HepG2 (cell line): ENCODE measurements around the gene CFAP97. TPM values are rescaled to one million over a fixed set of nuclear protein-coding genes. Genes with fewer than 3 reads are reported as not detected.

Experiments
- CBX5 ChIP-seq: sonication (generic); formaldehyde crosslinking; IDR thresholded peaks from 2 replicates; pipeline ENCODE4 v1.4.0; 2020; ENCODE audit warnings: missing genetic modification reagents, borderline replicate concordance
- CHD4 ChIP-seq: fragments of 200-600 bp; sonication (generic); IDR thresholded peaks from 2 replicates; pipeline ENCODE4 v1.7.0; 2017; ENCODE audit warnings: mild to moderate bottlenecking, low read length, borderline replicate concordance
- EHMT2 ChIP-seq: fragments of 200-600 bp; sonication (generic); IDR thresholded peaks from 2 replicates; pipeline ENCODE4 v1.7.0; 2017; ENCODE audit warnings: antibody characterized with exemption, low read depth, low read length, borderline replicate concordance
- KDM6A ChIP-seq: IDR thresholded peaks from 2 replicates; pipeline ENCODE4 v1.6.1; 2016; ENCODE audit warnings: low read depth
- ONECUT2 ChIP-seq: sonication (generic); formaldehyde crosslinking; IDR thresholded peaks from 2 replicates; pipeline ENCODE4 v1.4.0; 2020; ENCODE audit warnings: missing genetic modification reagents
- PHF8 ChIP-seq: sonication (generic); formaldehyde crosslinking; IDR thresholded peaks from 2 replicates; pipeline ENCODE4 v1.5.0; 2020; ENCODE audit warnings: missing genetic modification reagents
- RAD51 ChIP-seq: fragments of 450-650 bp; IDR thresholded peaks from 2 replicates; pipeline ENCODE4 v1.6.1; 2016; ENCODE audit warnings: borderline replicate concordance
- RBAK ChIP-seq: sonication (generic); formaldehyde crosslinking; IDR thresholded peaks from 2 replicates; pipeline ENCODE4 v1.5.1; 2020; ENCODE audit warnings: mild to moderate bottlenecking, missing genetic modification reagents
- REL ChIP-seq: sonication (generic); formaldehyde crosslinking; conservative IDR thresholded peaks from 2 replicates; pipeline ENCODE4 v1.8.0; 2022; ENCODE audit warnings: mild to moderate bottlenecking, missing genetic modification reagents, moderate library complexity
- TAF1 ChIP-seq: sonication (generic); formaldehyde crosslinking; IDR thresholded peaks from 2 replicates; pipeline ENCODE4 v1.4.0; 2020; ENCODE audit warnings: missing genetic modification reagents
- TBL1XR1 ChIP-seq: fragments of 150-350 bp; IDR thresholded peaks from 2 replicates; pipeline ENCODE4 v1.6.1; 2014; ENCODE audit warnings: borderline replicate concordance, low read length; ENCODE audit not compliant: partially characterized antibody
- ZBTB7A ChIP-seq: sonication (generic); formaldehyde crosslinking; IDR thresholded peaks from 2 replicates; pipeline ENCODE4 v1.8.0; 2022; ENCODE audit warnings: mild to moderate bottlenecking, missing genetic modification reagents
- ZNF292 ChIP-seq: sonication (generic); formaldehyde crosslinking; IDR thresholded peaks from 2 replicates; pipeline ENCODE4 v1.8.1; 2022; ENCODE audit warnings: mild to moderate bottlenecking, low read depth, missing genetic modification reagents, borderline replicate concordance
- ZNF557 ChIP-seq: sonication (generic); formaldehyde crosslinking; IDR thresholded peaks from 2 replicates; pipeline ENCODE4 v1.4.0; 2020; ENCODE audit warnings: missing genetic modification reagents
- ZNF766 ChIP-seq: sonication (generic); formaldehyde crosslinking; IDR thresholded peaks from 2 replicates; pipeline ENCODE4 v1.5.0; 2020; ENCODE audit warnings: missing genetic modification reagents, borderline replicate concordance
- ZNF879 ChIP-seq: sonication (generic); formaldehyde crosslinking; IDR thresholded peaks from 2 replicates; pipeline ENCODE4 v1.8.1; 2023; ENCODE audit warnings: missing genetic modification reagents
- polyA plus RNA-seq, 8 experiments: library from polyadenylated mRNA; depleted of rRNA in 3 of 8; stranded (reverse) in 7 of 8; unstranded in 1 of 8; fragments of >200 nt; fragmentation: Illumina TruSeq in 4 of 8; extraction: Trizol in 4 of 8; gene quantifications; 2 replicates each; pipeline versions ENCODE4 v1.2.1 to v1.2.3, GENCODE V29; 2011 to 2016; ENCODE audit warnings: low read depth in 4 of 8, missing spikeins in 1 of 8, mixed read lengths in 1 of 8; ENCODE audit not compliant: insufficient read depth in 1 of 8
- total RNA-seq, 5 experiments: library from RNA; depleted of rRNA; stranded (reverse); fragments of >200 nt; fragmentation: Illumina TruSeq; extraction: Trizol; gene quantifications; 2 replicates each; pipeline ENCODE4 v1.2.3, GENCODE V29; 2016; ENCODE audit warnings: low read depth in 1 of 5
- TF ChIP-seq, protein P1 (sequence below): sonication (generic); formaldehyde crosslinking; IDR thresholded peaks from 2 replicates; pipeline ENCODE4 v1.4.0; 2020; ENCODE audit warnings: missing genetic modification reagents
- TF ChIP-seq, protein P2 (sequence below): sonication (generic); formaldehyde crosslinking; conservative IDR thresholded peaks from 2 replicates; pipeline ENCODE4 v1.4.0; 2020; ENCODE audit warnings: missing genetic modification reagents
- TF ChIP-seq, protein P3 (sequence below): sonication (generic); formaldehyde crosslinking; IDR thresholded peaks from 2 replicates; pipeline ENCODE4 v1.4.0; 2020; ENCODE audit warnings: mild to moderate bottlenecking, missing genetic modification reagents
- TF ChIP-seq, protein P4 (sequence below): IDR thresholded peaks from 2 replicates; pipeline ENCODE4 v1.4.0; 2020; ENCODE audit warnings: mild to moderate bottlenecking, missing genetic modification reagents

Gene CFAP97
- total and polyA plus RNA-seq, 2 of the 13 experiments (the other 11 are each of a cell fraction or from before 2014, with no cell fraction given): 32.1 to 44.4 TPM

DNA sequence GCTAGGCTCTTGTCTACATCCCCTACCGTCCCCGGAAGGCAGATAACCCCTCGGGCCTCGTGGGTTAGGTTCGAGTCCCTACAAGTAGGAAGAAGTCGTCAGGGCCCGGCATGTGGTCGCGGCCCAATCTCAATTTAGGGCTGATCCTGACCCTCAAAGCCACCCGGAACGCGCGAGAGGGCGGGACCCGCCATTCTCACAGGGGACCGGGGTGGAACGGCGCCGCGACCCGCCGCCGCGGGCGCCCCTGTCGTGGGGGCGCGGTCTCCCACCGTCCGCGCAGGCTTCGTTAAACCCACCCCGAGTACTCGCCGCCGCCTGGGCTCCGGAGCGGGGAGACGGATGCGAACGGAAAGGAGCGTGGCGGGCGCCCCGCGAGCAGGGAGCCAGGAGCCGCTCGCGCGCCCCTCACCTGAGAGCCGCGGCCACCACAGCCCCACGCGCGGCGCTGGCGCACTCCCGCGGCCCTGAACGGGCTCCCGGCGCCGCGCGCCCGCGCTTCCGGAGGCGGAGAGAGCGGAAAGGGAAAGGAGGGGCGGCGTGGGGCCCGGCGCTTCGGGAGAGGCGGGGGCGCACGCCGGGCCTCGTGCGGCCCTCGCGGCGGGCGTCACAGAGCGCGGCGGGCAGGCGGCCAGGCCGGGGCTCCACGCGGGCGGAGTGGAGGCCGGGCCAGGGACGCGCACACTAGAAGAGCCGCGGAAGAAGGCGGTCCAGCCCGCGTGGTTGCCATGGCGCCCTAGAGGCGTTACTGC is at the start of gene CFAP97 (continued):
- TF ChIP-seq PHF8: peak; percentile 67
- TF ChIP-seq EHMT2: no peak
- TF ChIP-seq ZNF557 (CRISPR knock-in tag): no peak
- TF ChIP-seq KDM6A: no peak
- TF ChIP-seq, protein P1, sequence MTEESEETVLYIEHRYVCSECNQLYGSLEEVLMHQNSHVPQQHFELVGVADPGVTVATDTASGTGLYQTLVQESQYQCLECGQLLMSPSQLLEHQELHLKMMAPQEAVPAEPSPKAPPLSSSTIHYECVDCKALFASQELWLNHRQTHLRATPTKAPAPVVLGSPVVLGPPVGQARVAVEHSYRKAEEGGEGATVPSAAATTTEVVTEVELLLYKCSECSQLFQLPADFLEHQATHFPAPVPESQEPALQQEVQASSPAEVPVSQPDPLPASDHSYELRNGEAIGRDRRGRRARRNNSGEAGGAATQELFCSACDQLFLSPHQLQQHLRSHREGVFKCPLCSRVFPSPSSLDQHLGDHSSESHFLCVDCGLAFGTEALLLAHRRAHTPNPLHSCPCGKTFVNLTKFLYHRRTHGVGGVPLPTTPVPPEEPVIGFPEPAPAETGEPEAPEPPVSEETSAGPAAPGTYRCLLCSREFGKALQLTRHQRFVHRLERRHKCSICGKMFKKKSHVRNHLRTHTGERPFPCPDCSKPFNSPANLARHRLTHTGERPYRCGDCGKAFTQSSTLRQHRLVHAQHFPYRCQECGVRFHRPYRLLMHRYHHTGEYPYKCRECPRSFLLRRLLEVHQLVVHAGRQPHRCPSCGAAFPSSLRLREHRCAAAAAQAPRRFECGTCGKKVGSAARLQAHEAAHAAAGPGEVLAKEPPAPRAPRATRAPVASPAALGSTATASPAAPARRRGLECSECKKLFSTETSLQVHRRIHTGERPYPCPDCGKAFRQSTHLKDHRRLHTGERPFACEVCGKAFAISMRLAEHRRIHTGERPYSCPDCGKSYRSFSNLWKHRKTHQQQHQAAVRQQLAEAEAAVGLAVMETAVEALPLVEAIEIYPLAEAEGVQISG (CRISPR knock-in tag): peak; percentile 78
- no peak for TF ChIP-seq TBL1XR1
- TF ChIP-seq ZNF292 (CRISPR knock-in tag): no peak
- no peak for TF ChIP-seq ZBTB7A (CRISPR knock-in tag)
- TF ChIP-seq RBAK (CRISPR knock-in tag): no peak
- TF ChIP-seq CBX5 (CRISPR knock-in tag): no peak
- TF ChIP-seq ONECUT2 (CRISPR knock-in tag): no peak
- no peak for TF ChIP-seq ZNF879 (CRISPR knock-in tag)
- peak; percentile 63; the same call in 1 of the 2 replicates for TF ChIP-seq ZNF766 (CRISPR knock-in tag)
- TF ChIP-seq, protein P2, sequence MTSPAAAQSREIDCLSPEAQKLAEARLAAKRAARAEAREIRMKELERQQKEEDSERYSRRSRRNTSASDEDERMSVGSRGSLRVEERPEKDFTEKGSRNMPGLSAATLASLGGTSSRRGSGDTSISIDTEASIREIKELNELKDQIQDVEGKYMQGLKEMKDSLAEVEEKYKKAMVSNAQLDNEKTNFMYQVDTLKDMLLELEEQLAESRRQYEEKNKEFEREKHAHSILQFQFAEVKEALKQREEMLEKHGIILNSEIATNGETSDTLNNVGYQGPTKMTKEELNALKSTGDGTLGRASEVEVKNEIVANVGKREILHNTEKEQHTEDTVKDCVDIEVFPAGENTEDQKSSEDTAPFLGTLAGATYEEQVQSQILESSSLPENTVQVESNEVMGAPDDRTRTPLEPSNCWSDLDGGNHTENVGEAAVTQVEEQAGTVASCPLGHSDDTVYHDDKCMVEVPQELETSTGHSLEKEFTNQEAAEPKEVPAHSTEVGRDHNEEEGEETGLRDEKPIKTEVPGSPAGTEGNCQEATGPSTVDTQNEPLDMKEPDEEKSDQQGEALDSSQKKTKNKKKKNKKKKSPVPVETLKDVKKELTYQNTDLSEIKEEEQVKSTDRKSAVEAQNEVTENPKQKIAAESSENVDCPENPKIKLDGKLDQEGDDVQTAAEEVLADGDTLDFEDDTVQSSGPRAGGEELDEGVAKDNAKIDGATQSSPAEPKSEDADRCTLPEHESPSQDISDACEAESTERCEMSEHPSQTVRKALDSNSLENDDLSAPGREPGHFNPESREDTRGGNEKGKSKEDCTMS (CRISPR knock-in tag): no peak
- TF ChIP-seq CHD4: no peak
- TF ChIP-seq, protein P3, sequence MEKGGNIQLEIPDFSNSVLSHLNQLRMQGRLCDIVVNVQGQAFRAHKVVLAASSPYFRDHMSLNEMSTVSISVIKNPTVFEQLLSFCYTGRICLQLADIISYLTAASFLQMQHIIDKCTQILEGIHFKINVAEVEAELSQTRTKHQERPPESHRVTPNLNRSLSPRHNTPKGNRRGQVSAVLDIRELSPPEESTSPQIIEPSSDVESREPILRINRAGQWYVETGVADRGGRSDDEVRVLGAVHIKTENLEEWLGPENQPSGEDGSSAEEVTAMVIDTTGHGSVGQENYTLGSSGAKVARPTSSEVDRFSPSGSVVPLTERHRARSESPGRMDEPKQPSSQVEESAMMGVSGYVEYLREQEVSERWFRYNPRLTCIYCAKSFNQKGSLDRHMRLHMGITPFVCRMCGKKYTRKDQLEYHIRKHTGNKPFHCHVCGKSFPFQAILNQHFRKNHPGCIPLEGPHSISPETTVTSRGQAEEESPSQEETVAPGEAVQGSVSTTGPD (CRISPR knock-in tag): no peak
- TF ChIP-seq, protein P4, sequence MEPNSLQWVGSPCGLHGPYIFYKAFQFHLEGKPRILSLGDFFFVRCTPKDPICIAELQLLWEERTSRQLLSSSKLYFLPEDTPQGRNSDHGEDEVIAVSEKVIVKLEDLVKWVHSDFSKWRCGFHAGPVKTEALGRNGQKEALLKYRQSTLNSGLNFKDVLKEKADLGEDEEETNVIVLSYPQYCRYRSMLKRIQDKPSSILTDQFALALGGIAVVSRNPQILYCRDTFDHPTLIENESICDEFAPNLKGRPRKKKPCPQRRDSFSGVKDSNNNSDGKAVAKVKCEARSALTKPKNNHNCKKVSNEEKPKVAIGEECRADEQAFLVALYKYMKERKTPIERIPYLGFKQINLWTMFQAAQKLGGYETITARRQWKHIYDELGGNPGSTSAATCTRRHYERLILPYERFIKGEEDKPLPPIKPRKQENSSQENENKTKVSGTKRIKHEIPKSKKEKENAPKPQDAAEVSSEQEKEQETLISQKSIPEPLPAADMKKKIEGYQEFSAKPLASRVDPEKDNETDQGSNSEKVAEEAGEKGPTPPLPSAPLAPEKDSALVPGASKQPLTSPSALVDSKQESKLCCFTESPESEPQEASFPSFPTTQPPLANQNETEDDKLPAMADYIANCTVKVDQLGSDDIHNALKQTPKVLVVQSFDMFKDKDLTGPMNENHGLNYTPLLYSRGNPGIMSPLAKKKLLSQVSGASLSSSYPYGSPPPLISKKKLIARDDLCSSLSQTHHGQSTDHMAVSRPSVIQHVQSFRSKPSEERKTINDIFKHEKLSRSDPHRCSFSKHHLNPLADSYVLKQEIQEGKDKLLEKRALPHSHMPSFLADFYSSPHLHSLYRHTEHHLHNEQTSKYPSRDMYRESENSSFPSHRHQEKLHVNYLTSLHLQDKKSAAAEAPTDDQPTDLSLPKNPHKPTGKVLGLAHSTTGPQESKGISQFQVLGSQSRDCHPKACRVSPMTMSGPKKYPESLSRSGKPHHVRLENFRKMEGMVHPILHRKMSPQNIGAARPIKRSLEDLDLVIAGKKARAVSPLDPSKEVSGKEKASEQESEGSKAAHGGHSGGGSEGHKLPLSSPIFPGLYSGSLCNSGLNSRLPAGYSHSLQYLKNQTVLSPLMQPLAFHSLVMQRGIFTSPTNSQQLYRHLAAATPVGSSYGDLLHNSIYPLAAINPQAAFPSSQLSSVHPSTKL (CRISPR knock-in tag): no peak
- TF ChIP-seq TAF1 (CRISPR knock-in tag): peak; percentile 57; the same call in 1 of the 2 replicates
- no peak for TF ChIP-seq REL (CRISPR knock-in tag)
- TF ChIP-seq RAD51: no peak
